HG03135 (cell line): ENCODE results near the gene CCDC136.

Experiments
- ATAC-seq: cut with Tn5 transposase; IDR thresholded peaks from one replicate; pipeline ENCODE4 v1.9.1; 2021; ENCODE audit warnings: mild to moderate bottlenecking, moderate library complexity; ENCODE audit not compliant: unreplicated experiment

Gene CCDC136

GRCh38 chr7:128830231-128831177, 38.7 kb downstream of the CCDC136 start, which contains the start of gene FLNC:
Gene FLNC, plus strand, starts transcription at chr7:128830406. Its CDS starts 232 bp downstream, at chr7:128830638.
- no peak for ATAC-seq

GRCh38 chr7:128831178-128831993, 39.6 kb downstream of the CCDC136 start:
- no peak for ATAC-seq

- ATAC-seq, result no peak
These were observed 40.5 kb downstream of the CCDC136 start for GRCh38 chr7:128831994-128832879.

GRCh38 chr7:128832880-128833147, 41.0 kb downstream of the CCDC136 start:
- ATAC-seq, result no peak

- no peak for ATAC-seq
These were observed 41.6 kb downstream of the CCDC136 start for GRCh38 chr7:128833148-128833945.

- no peak for ATAC-seq
These were observed 42.2 kb downstream of the CCDC136 start for GRCh38 chr7:128833946-128834325.

- ATAC-seq, result no peak
These were observed 43.5 kb downstream of the CCDC136 start for GRCh38 chr7:128835231-128835751.

- no peak for ATAC-seq
These were observed 44.2 kb downstream of the CCDC136 start for GRCh38 chr7:128835790-128836641.

GRCh38 chr7:128836729-128837348, 45.1 kb downstream of the CCDC136 start:
- ATAC-seq, result no peak

GRCh38 chr7:128837521-128837921, 45.8 kb downstream of the CCDC136 start:
- no peak for ATAC-seq

GRCh38 chr7:128838109-128838779, 46.5 kb downstream of the CCDC136 start:
- no peak for ATAC-seq

- no peak for ATAC-seq
These were observed 47.4 kb downstream of the CCDC136 start for GRCh38 chr7:128838981-128839731.

- ATAC-seq, result no peak
These were observed 48.0 kb downstream of the CCDC136 start for GRCh38 chr7:128839751-128840177.

GRCh38 chr7:128840326-128841170, 48.8 kb downstream of the CCDC136 start:
- no peak for ATAC-seq

- ATAC-seq, result no peak
These were observed 49.5 kb downstream of the CCDC136 start for GRCh38 chr7:128841171-128841690.
